Natural killer cell (primary cell): Measurements from ENCODE around the gene HS6ST3. TPM values are rescaled to one million over a fixed set of nuclear protein-coding genes. Genes with fewer than 3 reads are reported as not detected.

Experiments used
- ATAC-seq, 3 donors: fragments of 150-1000 bp in 2 of 3; fragments of 200-7000 bp in 1 of 3; cut with Tn5 transposase; 1 replicate in 1 of 3; 2 replicates in 2 of 3; pipeline ENCODE4 v1.10.0; 2021; ENCODE audit warnings: mild to moderate bottlenecking in 2 of 3, moderate library complexity in 2 of 3
- DNase-seq, 2 donors: peaks; one replicate each; pipeline versions ENCODE4 v3.0.0 to v3.0.0-alpha.2; 2013 to 2021; ENCODE audit warnings: mixed read lengths in 1 of 2
- H3K27ac ChIP-seq: one replicate; pipeline ENCODE4 v1.5.1; 2013; ENCODE audit warnings: mild to moderate bottlenecking, low read length
- H3K27me3 ChIP-seq: one replicate; pipeline ENCODE4 v1.6.1; 2013; ENCODE audit warnings: low read length; ENCODE audit not compliant: control insufficient read depth, insufficient read depth
- H3K36me3 ChIP-seq: one replicate; pipeline ENCODE4 v1.6.1; 2013; ENCODE audit warnings: low read length; ENCODE audit not compliant: control insufficient read depth, insufficient read depth
- H3K4me1 ChIP-seq: one replicate; pipeline ENCODE4 v1.6.1; 2013; ENCODE audit warnings: low read length; ENCODE audit not compliant: control insufficient read depth, insufficient read depth
- H3K4me3 ChIP-seq: one replicate; pipeline ENCODE4 v1.5.1; 2013; ENCODE audit warnings: low read length
- H3K9me3 ChIP-seq: one replicate; pipeline ENCODE4 v1.6.1; 2013; ENCODE audit warnings: low read length; ENCODE audit not compliant: control insufficient read depth, insufficient read depth
- H3K27ac Mint-ChIP-seq, 2 donors: one replicate each; pipeline ENCODE4 v1.8.0; 2022; ENCODE audit warnings: mild to moderate bottlenecking in 2 of 2, mixed read lengths in 2 of 2, moderate library complexity in 1 of 2
- H3K27me3 Mint-ChIP-seq, 2 donors: one replicate each; pipeline ENCODE4 v1.8.0; 2022; ENCODE audit warnings: low read depth in 2 of 2, mixed read lengths in 2 of 2
- H3K36me3 Mint-ChIP-seq: one replicate; pipeline ENCODE4 v1.8.0; 2022; ENCODE audit warnings: mixed read lengths
- H3K4me1 Mint-ChIP-seq, 2 donors: one replicate each; pipeline ENCODE4 v1.8.0; 2022; ENCODE audit warnings: mixed read lengths in 2 of 2
- H3K4me3 Mint-ChIP-seq: one replicate; pipeline ENCODE4 v1.8.0; 2022; ENCODE audit warnings: mild to moderate bottlenecking, moderate library complexity, mixed read lengths
- H3K9me3 Mint-ChIP-seq, 2 donors: one replicate each; pipeline ENCODE4 v1.8.0; 2022; ENCODE audit warnings: mixed read lengths in 2 of 2
- WGBS: methylation state at CpG from one replicate; pipeline ENCODE4 v1.1.7; 2013; ENCODE audit warnings: missing lambda C conversion rate; ENCODE audit not compliant: insufficient coverage; 5-methylcytosine and 5-hydroxymethylcytosine counted together
- intact Hi-C: fragments of 100-400 bp; cut with micrococcal nuclease; formaldehyde crosslinking; loops from one replicate; pipeline ENCODE4 v1.14.2; 2022
- total RNA-seq, 4 donors: library from RNA; stranded (reverse); fragments of 120-200 nt in 1 of 4; gene quantifications; one replicate each; pipeline versions ENCODE4 v1.2.3 to v1.2.4, GENCODE V29; 2013 to 2022
- TF ChIP-seq, protein P1 (sequence below): fragments of 200-600 bp; IDR thresholded peaks from one replicate; pipeline ENCODE4 v1.8.0; 2022; ENCODE audit warnings: antibody characterized with exemption

The HS6ST3 gene
- total RNA-seq, 3 donors from 2014 or later (not counting 1 experiment from before 2014, with no cell fraction given) = not detected

GRCh38 chr13:96785986-96786385 is 696.1 kb downstream of the HS6ST3 start:
- no peaks in the 10 kb centered on the region for H3K27me3 ChIP-seq
- no peak overlapping the region for H3K4me3 Mint-ChIP-seq
- no peaks in the 10 kb centered on the region for H3K27me3 Mint-ChIP-seq
- H3K4me1 ChIP-seq = no peaks in the 10 kb centered on the region
- no peaks in the 10 kb centered on the region for H3K36me3 Mint-ChIP-seq
- intact Hi-C loops = no loop called here
- H3K27ac Mint-ChIP-seq = no peak overlapping the region
- H3K9me3 Mint-ChIP-seq = peaks cover 9 to 14% of the 10 kb centered on the region in 2 donors
- H3K4me1 Mint-ChIP-seq = no peaks in the 10 kb centered on the region
- no peaks in the 10 kb centered on the region for H3K36me3 ChIP-seq
- 90% methylated on average over 3 of the region's 3 CpGs for WGBS
- ATAC-seq (no peak), DNase-seq (no peak)
- H3K27ac ChIP-seq = no peak overlapping the region
- TF ChIP-seq, protein P1, sequence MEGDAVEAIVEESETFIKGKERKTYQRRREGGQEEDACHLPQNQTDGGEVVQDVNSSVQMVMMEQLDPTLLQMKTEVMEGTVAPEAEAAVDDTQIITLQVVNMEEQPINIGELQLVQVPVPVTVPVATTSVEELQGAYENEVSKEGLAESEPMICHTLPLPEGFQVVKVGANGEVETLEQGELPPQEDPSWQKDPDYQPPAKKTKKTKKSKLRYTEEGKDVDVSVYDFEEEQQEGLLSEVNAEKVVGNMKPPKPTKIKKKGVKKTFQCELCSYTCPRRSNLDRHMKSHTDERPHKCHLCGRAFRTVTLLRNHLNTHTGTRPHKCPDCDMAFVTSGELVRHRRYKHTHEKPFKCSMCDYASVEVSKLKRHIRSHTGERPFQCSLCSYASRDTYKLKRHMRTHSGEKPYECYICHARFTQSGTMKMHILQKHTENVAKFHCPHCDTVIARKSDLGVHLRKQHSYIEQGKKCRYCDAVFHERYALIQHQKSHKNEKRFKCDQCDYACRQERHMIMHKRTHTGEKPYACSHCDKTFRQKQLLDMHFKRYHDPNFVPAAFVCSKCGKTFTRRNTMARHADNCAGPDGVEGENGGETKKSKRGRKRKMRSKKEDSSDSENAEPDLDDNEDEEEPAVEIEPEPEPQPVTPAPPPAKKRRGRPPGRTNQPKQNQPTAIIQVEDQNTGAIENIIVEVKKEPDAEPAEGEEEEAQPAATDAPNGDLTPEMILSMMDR = no peak
- H3K9me3 ChIP-seq = no peaks in the 10 kb centered on the region
- no peak overlapping the region for H3K4me3 ChIP-seq

- DNase-seq (no peak), ATAC-seq (no peak)
- H3K9me3 Mint-ChIP-seq = peaks cover 3 to 8% of the 10 kb centered on the region in 2 donors
- intact Hi-C loops = no loop called here
- no peaks in the 10 kb centered on the region for H3K4me1 Mint-ChIP-seq
- no peak overlapping the region for H3K4me3 Mint-ChIP-seq
- WGBS = 74% methylated on average over 3 of the region's 3 CpGs
- no peaks in the 10 kb centered on the region for H3K27me3 ChIP-seq
- H3K27ac Mint-ChIP-seq = no peak overlapping the region
- H3K36me3 Mint-ChIP-seq = no peaks in the 10 kb centered on the region
- TF ChIP-seq, protein P1 = no peak
- no peaks in the 10 kb centered on the region for H3K9me3 ChIP-seq
- H3K4me3 ChIP-seq = no peak overlapping the region
- H3K4me1 ChIP-seq = no peaks in the 10 kb centered on the region
- H3K27me3 Mint-ChIP-seq = no peaks in the 10 kb centered on the region
- no peaks in the 10 kb centered on the region for H3K36me3 ChIP-seq
- H3K27ac ChIP-seq = no peak overlapping the region
These were observed 702.3 kb downstream of the HS6ST3 start for GRCh38 chr13:96792188-96792587.

DNA sequence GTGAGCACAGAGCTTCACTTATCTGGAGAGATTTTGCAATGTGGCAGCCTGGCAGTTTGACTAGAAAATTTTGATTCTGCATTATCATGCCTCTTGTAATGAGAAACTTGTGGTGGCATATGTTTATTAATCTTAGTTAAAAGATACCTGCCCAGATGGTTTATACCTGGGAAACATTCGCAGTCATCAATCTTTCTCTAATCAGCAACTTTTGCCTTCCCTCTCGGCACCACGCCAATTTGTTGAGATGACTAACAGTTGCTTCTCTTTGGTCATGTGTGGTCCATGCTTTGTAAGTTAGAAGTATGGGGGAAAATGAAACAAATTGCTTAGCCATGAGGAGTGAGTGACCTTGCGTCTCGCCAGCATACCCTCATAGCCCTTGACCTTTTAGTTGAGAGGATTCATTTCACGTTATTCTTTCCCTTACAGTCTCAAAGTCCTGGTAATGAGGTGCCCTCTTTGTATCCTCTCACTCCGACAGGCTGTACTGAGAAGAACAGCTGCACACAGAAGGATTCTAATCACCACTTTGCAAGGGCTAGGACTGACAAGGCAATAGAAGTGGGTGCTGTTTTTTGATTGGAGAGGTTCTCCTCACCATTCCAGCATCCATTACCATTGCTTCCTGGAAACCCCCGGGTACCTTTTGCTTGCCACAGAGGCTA is 703.0 kb downstream of the HS6ST3 start:
- Mint-ChIP-seq H3K4me3 (no peak overlapping the region), H3K9me3 (peaks cover 3 to 8% of the 10 kb centered on the region in 2 donors), H3K36me3 (no peaks in the 10 kb centered on the region), H3K27me3 (no peaks in the 10 kb centered on the region), H3K4me1 (no peaks in the 10 kb centered on the region), H3K27ac (no peak overlapping the region)
- WGBS = 91% methylated on average over 7 of the region's 8 CpGs
- intact Hi-C loops = no loop called here
- Histone ChIP-seq H3K27me3 (no peaks in the 10 kb centered on the region), H3K27ac (no peak overlapping the region), H3K4me3 (no peak overlapping the region), H3K9me3 (no peaks in the 10 kb centered on the region), H3K4me1 (no peaks in the 10 kb centered on the region), H3K36me3 (no peaks in the 10 kb centered on the region)
- DNase-seq = no peak
- TF ChIP-seq, protein P1 = no peak
- no peak for ATAC-seq

DNA sequence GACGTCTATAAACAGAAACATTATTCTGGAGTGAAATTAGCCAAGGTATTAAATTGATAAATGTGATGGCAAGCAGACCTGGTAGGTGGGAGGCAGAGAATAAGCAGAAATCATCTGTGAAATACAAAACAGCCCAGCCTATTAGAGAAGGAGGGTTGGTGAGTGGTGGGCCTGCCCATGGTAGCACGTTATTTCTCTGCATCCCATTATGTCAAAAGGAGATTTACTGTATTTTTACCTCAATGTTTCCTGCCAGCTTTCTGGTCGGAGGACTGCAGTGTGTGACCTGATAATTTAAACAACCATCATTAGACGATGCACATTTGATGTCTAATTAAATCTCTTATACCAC is 703.5 kb downstream of the HS6ST3 start:
- no peaks in the 10 kb centered on the region for H3K4me1 ChIP-seq
- Mint-ChIP-seq H3K4me3 (no peak overlapping the region), H3K9me3 (peaks cover 3 to 8% of the 10 kb centered on the region in 2 donors), H3K4me1 (no peaks in the 10 kb centered on the region), H3K27ac (no peak overlapping the region), H3K36me3 (no peaks in the 10 kb centered on the region), H3K27me3 (no peaks in the 10 kb centered on the region)
- no peaks in the 10 kb centered on the region for H3K27me3 ChIP-seq
- WGBS = 45% methylated on average over 4 of the region's 4 CpGs
- ATAC-seq (no peak), DNase-seq (no peak)
- no peak overlapping the region for H3K4me3 ChIP-seq
- H3K36me3 ChIP-seq = no peaks in the 10 kb centered on the region
- TF ChIP-seq, protein P1 = no peak
- H3K9me3 ChIP-seq = no peaks in the 10 kb centered on the region
- intact Hi-C loops = no loop called here
- no peak overlapping the region for H3K27ac ChIP-seq
